ENCODE results near the gene GSTP1. TPM values are rescaled to one million over a fixed set of nuclear protein-coding genes. Genes with fewer than 3 reads are reported as not detected.

The GSTP1 gene
- total RNA-seq, 3 donors from 2014 or later: 284 to 441 (median 325) TPM

DNA sequence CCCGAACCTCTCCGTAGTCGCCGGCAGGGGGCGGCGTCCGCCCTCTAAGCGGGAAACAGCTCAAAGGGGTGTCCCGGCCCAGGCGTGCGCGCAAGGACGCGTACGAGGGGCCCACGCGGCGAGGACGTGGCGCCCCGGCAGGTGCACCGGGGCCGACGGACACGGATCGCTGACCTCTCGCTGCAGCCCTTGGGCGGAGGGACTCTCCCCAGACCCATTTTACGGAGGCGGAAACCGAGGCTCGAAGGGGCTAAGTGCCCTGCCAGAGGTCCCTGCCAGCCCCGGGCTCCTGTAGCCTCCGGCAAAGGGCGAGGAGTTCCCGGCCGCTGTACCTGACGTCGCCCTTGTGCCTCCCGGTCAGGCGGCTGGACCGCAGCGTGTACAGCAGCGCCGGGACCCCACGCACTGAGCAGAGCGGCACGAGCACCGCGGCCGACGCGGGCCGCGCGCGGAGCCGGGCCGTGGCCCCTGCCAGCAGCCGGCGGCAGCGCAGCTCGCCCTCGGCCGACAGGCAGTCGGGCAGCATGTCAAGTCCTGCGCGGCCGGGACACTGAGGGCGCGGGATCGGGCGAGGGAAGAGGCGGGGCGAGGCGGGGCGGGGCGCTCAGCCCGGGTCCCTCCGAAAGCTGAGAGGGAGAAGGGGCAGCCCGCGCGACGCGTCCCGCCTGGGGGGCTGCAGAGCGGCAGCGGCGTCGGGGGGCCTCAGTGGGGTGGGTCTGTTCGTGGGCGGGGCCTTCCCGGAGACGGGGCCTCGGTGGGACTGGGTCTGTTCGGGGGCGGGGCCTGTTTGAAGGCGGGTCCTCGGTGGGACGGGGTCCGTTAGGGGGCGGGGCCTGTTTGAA, 46.0 kb downstream of the GSTP1 start, which contains the start of gene NUDT8:
NUDT8 (minus strand) TSS at position 552 of the 842 bp plus-strand sequence; CDS start at position 526, 26 bp downstream.
- intact Hi-C loops (cut with DNase I, micrococcal nuclease): no loop called here
- Histone ChIP-seq H3K9me3 (no peaks in the 10 kb centered on the region), H3K4me3 (peak within 1 kb of the TSS; percentile 40), H3K36me3 (ENCODE audit: low read depth) (no peaks in the 10 kb centered on the region), H3K4me1 (ENCODE audit: low read depth) (peaks cover 27% of the 10 kb centered on the region)
- DNase-seq (peak; percentile 90 to 94 (median 92)), ATAC-seq (peak; percentile 66)
- TF ChIP-seq, protein P1, sequence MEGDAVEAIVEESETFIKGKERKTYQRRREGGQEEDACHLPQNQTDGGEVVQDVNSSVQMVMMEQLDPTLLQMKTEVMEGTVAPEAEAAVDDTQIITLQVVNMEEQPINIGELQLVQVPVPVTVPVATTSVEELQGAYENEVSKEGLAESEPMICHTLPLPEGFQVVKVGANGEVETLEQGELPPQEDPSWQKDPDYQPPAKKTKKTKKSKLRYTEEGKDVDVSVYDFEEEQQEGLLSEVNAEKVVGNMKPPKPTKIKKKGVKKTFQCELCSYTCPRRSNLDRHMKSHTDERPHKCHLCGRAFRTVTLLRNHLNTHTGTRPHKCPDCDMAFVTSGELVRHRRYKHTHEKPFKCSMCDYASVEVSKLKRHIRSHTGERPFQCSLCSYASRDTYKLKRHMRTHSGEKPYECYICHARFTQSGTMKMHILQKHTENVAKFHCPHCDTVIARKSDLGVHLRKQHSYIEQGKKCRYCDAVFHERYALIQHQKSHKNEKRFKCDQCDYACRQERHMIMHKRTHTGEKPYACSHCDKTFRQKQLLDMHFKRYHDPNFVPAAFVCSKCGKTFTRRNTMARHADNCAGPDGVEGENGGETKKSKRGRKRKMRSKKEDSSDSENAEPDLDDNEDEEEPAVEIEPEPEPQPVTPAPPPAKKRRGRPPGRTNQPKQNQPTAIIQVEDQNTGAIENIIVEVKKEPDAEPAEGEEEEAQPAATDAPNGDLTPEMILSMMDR (IDR thresholded peaks at IDR 0.05): peak; percentile 2

DNA sequence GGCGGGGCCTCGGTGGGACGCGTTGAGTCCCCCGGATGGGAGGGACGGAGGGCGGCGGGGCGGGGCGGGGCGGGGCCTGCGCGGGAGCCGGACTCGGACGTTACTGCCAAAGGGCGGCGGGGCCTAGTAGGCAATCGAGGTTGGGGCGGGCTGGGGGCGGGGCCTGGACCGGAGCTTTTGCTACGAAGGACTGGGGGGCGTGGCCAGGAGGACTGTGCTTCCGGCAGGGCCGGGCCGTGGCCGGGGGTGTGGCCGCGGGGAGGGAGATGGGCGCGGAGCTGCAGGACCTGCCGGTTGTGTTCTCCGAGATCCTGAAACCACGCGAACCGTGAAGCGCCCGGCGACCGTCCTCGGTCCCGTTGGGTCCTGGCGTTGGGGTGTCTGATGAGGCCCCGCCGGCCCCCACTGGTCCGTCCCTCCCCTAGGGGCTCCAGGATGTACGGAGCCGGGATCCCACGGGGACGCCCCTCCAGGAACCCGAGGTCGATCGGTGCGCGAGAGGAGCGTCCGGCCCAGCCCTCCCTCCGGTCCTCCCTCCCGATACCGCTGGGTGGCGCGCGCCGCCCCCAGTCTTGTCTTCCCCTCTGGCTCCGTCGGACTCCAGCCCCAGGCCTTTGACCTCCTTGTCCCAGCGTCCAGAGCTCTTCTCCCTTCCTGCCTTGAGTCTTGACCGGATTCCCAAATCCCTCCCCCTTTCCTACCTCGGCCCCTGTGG, 46.8 kb downstream of the GSTP1 start:
- DNase-seq (peak; percentile 99 to 100 (median 100)), ATAC-seq (peak; percentile 82)
- H3K4me1 ChIP-seq (ENCODE audit: low read depth): peaks cover 27% of the 10 kb centered on the region
- no peaks in the 10 kb centered on the region for H3K9me3 ChIP-seq
- H3K36me3 ChIP-seq (ENCODE audit: low read depth): no peaks in the 10 kb centered on the region
- TF ChIP-seq, protein P1 (IDR thresholded peaks at IDR 0.05): peak; percentile 71
- intact Hi-C loops (cut with DNase I, micrococcal nuclease): no loop called here
- peak overlapping the region; percentile 40 for H3K4me3 ChIP-seq

DNA sequence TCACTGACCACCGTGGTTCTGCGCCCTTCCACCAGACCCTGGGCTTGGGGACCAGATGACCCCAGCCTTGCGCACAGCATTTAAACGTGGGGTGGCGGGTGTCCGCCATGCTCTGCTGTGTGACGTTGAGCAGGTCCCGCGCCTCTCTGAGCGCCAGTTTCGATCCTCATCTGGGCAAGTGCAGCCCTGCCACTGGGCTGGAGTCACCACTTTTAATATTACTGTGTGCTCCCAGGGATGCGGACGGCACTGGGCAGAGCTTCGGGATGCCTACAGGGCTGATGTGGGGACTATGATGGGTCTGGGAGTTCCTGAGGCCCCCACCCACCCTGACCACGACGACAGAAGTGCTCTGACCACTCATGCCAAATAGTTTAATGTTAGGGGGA, 47.3 kb downstream of the GSTP1 start:
- Histone ChIP-seq H3K9me3 (no peaks in the 10 kb centered on the region), H3K4me3 (peak overlapping the region; percentile 40), H3K4me1 (ENCODE audit: low read depth) (peaks cover 27% of the 10 kb centered on the region), H3K36me3 (ENCODE audit: low read depth) (no peaks in the 10 kb centered on the region)
- ATAC-seq (no peak), DNase-seq (no peak)
- TF ChIP-seq, protein P1 (IDR thresholded peaks at IDR 0.05): no peak
- intact Hi-C loops (cut with DNase I, micrococcal nuclease): no loop called here

DNA sequence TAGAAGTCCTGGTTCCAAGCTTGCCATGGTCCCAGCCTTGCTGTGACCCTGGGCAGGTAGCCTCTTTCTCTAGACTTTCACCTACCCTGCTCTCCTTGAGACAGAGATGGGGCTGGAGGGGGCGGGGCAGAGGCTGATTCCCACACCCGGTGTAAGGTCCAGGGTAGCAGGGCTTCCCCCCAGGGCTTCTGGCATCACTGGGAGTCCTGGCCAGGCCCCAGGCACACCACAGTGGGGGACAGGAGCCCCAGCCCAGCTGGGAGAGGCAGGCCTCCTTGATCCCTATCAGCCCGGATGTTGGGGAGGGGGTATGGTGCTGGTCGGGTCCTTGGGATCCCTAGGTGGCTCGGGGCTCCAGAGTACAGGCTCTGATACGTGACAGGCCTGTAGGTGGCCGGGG, 47.8 kb downstream of the GSTP1 start:
- no peak for ATAC-seq
- H3K9me3 ChIP-seq: no peaks in the 10 kb centered on the region
- no peak overlapping the region for H3K4me3 ChIP-seq
- DNase-seq: peak; percentile 59 to 75 (median 74)
- peaks cover 27% of the 10 kb centered on the region for H3K4me1 ChIP-seq (ENCODE audit: low read depth)
- H3K36me3 ChIP-seq (ENCODE audit: low read depth): no peaks in the 10 kb centered on the region
- TF ChIP-seq, protein P1 (IDR thresholded peaks at IDR 0.05): no peak
- intact Hi-C loops (cut with DNase I, micrococcal nuclease): no loop called here

DNA sequence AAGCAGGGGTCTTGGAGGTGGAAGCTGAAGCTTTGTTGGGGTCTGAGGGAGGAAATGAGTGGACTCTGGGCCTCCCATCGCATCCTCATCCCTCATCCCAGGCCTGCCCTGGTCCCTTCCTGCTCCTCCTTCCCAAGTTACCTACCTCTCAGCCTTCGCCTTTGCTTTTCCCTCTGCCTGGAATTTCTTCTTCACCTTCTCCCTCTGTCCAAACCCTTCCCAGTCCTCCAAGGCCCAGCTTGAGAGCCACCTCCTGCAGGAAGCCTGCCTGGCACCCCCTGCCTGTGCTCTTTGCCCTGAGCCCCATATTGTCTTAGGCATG, 48.2 kb downstream of the GSTP1 start:
- DNase-seq: no peak
- TF ChIP-seq, protein P1 (IDR thresholded peaks at IDR 0.05): no peak
- ATAC-seq: no peak
- H3K4me3 ChIP-seq: no peak overlapping the region
- intact Hi-C loops (cut with DNase I, micrococcal nuclease): no loop called here
- peaks cover 27% of the 10 kb centered on the region for H3K4me1 ChIP-seq (ENCODE audit: low read depth)
- H3K9me3 ChIP-seq: no peaks in the 10 kb centered on the region
- H3K36me3 ChIP-seq (ENCODE audit: low read depth): no peaks in the 10 kb centered on the region
